Lower leg skin (tissue), 4 donors: ENCODE results near the gene NTSR2. TPM values are rescaled to one million over a fixed set of nuclear protein-coding genes. Genes with fewer than 3 reads are reported as not detected.

ENCODE experiments used
- DNase-seq, 2 donors: peaks; one replicate each; pipeline ENCODE4 v3.0.0-alpha.2; 2019; ENCODE audit warnings: low spot score in 2 of 2
- H3K4me3 ChIP-seq: fragments of 200-600 bp; sonication (generic); 2 replicates; pipeline ENCODE4 v1.5.1; 2017; ENCODE audit warnings: mild to moderate bottlenecking, low read depth; ENCODE audit not compliant: poor library complexity, severe bottlenecking
- CTCF ChIP-seq, 3 donors: fragments of 450-650 bp; IDR thresholded peaks; one replicate each; pipeline ENCODE4 v1.5.1; 2016; ENCODE audit warnings: antibody characterized with exemption in 3 of 3, mild to moderate bottlenecking in 3 of 3, moderate library complexity in 2 of 3
- POLR2A ChIP-seq, 2 donors: fragments of 450-650 bp; IDR thresholded peaks; one replicate each; pipeline ENCODE4 v1.6.1; 2016 to 2017; ENCODE audit warnings: antibody characterized with exemption in 2 of 2, mild to moderate bottlenecking in 1 of 2, moderate library complexity in 1 of 2
- WGBS, 2 donors: methylation state at CpG; one replicate each; pipeline ENCODE4 v1.1.5; 2018; 5-methylcytosine and 5-hydroxymethylcytosine counted together
- intact Hi-C: fragments of 100-400 bp; cut with DNase I; formaldehyde crosslinking; loops from one replicate; pipeline ENCODE4 v1.15.0; 2023; ENCODE audit warnings: low total_unique reads
- total RNA-seq, 4 donors: library from RNA; depleted of rRNA; stranded (reverse); fragments of >200 nt; gene quantifications; one replicate each; pipeline ENCODE4 v1.1.0, GENCODE V29; 2016

NTSR2 gene
- total RNA-seq, 4 donors from 2014 or later, result not detected

- no peak overlapping the region for H3K4me3 ChIP-seq
- TF ChIP-seq CTCF (IDR thresholded peaks at IDR 0.05) (no peak), POLR2A (IDR thresholded peaks at IDR 0.05) (no peak)
- WGBS, 2 donors, result 60 to 63% methylated on average over 24 of the region's 24 CpGs
- peak; percentile 81 to 95 for DNase-seq
- intact Hi-C loops, result no loop called here
Measured at GRCh38 chr2:11698009-11698922, 28.3 kb upstream of the NTSR2 start.

GRCh38 chr2:11697103-11697871, 27.3 kb upstream of the NTSR2 start:
- no peak overlapping the region for H3K4me3 ChIP-seq
- TF ChIP-seq CTCF (IDR thresholded peaks at IDR 0.05), result no peak
- no peak for TF ChIP-seq POLR2A (IDR thresholded peaks at IDR 0.05)
- peak; percentile 42 to 87 for DNase-seq
- WGBS, 2 donors, result 32 to 37% methylated on average over 16 of the region's 16 CpGs
- intact Hi-C loops, result no loop called here

- intact Hi-C loops, result no loop called here
- 48 to 52% methylated on average over 8 to 9 of the region's 9 CpGs for WGBS, 2 donors
- TF ChIP-seq POLR2A (IDR thresholded peaks at IDR 0.05) (no peak), CTCF (IDR thresholded peaks at IDR 0.05) (no peak)
Measured at GRCh38 chr2:11696736-11697102, 26.7 kb upstream of the NTSR2 start.

GRCh38 chr2:11695576-11695975, 25.6 kb upstream of the NTSR2 start:
- TF ChIP-seq CTCF (IDR thresholded peaks at IDR 0.05) (no peak), POLR2A (IDR thresholded peaks at IDR 0.05) (no peak)
- no peak for DNase-seq
- H3K4me3 ChIP-seq, result no peak overlapping the region
- intact Hi-C loops, result no loop called here
- WGBS, 2 donors, result 89 to 90% methylated on average over 2 of the region's 2 CpGs

More at GRCh38 chr2:11696736-11697102, 26.7 kb upstream of the NTSR2 start:
- no peak overlapping the region for H3K4me3 ChIP-seq
- DNase-seq, result peak in 1 of 2 donors; percentile 76

- H3K4me3 ChIP-seq, result no peak overlapping the region
- TF ChIP-seq CTCF (IDR thresholded peaks at IDR 0.05) (peak in 1 of 3 donors; percentile 55), POLR2A (IDR thresholded peaks at IDR 0.05) (no peak)
- intact Hi-C loops, result loop anchor here (5.0 kb wide), 1 partner anchor 89 kb away; no protein-coding TSS in a partner anchor
- 19 to 28% methylated on average over 9 of the region's 9 CpGs for WGBS, 2 donors
- peak; percentile 62 to 86 for DNase-seq
Measured at GRCh38 chr2:11692966-11693521, 23.0 kb upstream of the NTSR2 start.
